Measurements from ENCODE around the gene WBP2.
"Not testable (repeated sequence)": the region's sequence is repeated elsewhere in the genome, so short reads cannot be mapped to it uniquely, and the experiment has no call there.

DNA sequence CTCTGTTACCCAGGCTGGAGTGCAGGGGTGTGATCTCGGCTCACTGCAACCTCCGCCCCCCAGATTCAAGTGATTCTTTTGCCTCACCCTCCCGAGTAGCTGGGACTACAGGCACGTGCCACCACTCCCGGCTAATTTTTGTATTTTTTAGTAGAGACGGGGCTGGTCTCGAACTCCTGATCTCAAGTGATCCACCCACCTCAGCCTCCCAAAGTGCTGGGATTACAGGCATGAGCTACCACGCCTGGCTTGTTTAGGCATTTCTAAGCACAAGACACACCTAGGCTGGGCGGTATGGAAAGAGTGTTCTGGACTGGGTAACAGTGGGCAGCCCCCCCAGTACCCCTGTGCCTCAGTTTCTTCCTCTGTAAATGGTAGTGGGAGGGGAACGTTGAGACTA, 15.1 kb upstream of the WBP2 start:
- TF ChIP-seq POLR2A (IDR thresholded peaks at IDR 0.05); CTCF (IDR thresholded peaks at IDR 0.05); EP300 (IDR thresholded peaks at IDR 0.05; ENCODE audit: low read depth): not testable (repeated sequence)

All from transverse colon (tissue), 3 donors.